Stimulated activated naive CD4-positive, alpha-beta T cell treated with Interleukin-2 at 50 U/mL for 16 hours (primary cell): ENCODE measurements around the gene MYRF.

Experiments used
- DNase-seq: peaks from one replicate; lab custom pipeline; 2025; lab: John Stamatoyannopoulos, UW

The MYRF gene

GRCh38 chr11:61776561-61777075 is 24.2 kb downstream of the MYRF start:
- peak; percentile 36 for DNase-seq

- peak; percentile 52 for DNase-seq
These were observed 25.0 kb downstream of the MYRF start for GRCh38 chr11:61777234-61778090.

DNA sequence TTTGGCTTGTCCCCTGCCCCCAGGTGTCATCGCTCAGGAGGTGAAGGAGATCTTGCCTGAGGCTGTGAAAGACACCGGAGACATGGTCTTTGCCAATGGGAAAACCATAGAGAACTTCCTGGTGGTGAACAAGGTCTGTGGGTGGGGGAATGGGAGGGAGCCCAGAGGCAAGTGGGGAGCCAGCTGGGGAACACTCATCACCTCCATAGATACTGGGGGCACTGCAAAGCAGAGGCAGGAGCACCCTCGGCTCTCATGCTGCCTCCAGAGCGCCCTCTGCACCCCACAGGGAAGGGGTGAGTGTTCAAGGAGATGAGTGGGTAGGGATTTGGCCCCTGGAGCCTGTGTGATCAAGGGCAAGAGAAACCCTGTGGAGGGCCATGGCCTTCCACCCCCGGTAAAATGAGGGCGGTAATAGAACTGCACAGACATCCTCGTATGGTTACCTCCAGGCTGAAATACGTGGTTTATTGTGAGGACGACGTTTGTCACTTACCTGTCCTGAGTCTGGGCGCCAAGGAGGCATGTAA is 26.0 kb downstream of the MYRF start:
- DNase-seq: no peak

DNA sequence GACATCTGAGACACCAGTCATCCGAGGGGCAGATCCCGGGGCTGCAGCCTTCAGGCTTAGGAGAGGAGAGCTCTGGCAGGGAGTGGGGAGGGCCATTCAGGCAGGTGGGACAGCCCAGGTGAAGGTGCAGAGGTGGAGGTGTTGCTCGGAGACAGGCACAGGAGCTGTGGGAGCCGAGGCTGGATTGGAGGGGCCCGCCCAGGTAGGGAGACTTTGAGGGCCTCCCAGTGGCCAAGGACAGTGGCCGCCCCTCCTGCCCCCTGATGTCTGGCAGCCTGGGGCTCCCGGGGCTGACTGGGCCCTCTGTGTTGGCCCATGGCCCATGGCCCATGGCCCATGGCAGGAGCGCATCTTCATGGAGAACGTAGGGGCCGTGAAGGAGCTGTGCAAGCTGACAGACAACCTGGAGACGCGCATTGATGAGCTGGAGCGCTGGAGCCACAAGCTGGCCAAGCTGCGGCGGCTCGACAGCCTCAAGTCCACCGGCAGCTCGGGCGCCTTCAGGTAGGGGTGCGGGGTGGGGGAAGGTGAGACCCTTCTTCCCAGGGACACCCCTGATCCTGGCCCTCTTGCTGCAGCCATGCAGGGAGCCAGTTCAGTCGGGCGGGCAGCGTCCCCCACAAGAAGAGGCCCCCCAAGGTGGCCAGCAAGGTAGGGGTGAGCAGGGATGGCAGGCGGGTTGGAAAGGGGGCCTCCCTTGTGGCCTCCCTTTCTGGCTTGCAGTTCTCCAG is 26.6 kb downstream of the MYRF start:
- DNase-seq: no peak

DNA sequence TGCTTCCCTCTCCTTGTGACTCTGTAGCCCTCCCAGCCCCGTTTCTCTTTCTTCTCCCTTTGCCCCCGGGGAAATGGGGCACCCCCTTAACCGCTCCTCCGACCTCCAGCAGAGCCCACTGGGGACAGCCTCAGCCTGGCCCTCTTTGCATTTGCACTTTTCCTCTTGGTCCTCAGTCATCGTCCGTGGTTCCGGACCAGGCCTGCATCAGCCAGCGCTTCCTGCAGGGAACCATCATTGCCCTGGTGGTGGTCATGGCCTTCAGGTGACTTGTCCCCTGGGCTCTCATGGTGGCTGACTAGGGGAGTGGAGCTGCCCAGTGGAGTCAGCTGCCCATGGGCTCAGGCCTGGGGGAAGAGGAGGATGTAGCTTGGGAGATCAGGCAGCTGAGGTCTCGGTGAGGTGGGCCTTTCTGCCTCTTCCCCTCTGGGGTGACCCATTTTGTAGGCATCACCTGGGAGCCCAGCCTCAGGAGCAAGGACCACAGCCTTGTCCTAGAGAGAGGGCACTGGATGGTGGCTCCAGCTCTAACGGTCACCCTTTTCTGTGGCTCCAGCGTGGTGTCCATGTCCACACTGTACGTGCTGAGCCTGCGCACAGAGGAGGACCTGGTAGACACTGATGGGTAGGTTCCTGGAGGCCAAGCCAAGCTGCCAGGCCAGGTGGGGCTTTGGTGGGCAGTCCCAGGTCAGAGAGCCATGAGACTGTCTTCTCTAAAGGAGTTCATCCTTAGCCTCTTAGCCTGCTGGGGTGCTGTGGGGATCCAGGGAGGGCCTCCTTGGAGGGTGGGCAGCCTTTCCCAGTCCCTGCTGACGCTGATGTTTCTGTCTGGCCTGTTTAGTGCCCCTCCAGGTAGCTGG is 27.5 kb downstream of the MYRF start:
- DNase-seq: no peak

DNA sequence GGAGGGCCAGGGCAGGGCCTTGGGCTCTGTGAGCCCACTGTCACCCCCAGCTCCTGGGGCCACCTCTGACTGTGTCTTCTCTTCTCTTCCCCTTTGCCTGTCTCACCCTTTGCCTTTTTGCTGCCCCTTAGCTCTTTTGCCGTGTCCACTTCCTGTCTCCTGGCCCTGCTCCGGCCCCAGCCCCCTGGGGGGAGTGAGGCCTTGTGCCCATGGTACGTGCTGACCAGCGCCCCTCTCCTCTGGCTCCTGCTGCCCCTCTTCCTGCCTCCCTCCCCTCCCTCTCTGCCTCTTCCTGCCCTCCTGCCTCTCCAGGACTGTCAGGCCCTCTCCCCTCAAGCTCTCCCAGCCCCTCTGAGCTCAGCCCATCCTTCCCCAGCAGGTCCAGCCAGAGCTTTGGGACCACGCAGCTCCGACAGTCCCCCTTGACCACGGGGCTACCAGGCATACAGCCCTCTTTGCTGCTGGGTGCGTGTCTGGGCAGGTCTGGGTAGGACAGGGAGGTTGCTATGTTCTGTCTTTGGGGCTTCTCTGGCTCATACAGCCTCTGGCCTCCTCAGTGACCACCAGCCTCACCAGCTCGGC is 28.2 kb downstream of the MYRF start:
- no peak for DNase-seq

DNA sequence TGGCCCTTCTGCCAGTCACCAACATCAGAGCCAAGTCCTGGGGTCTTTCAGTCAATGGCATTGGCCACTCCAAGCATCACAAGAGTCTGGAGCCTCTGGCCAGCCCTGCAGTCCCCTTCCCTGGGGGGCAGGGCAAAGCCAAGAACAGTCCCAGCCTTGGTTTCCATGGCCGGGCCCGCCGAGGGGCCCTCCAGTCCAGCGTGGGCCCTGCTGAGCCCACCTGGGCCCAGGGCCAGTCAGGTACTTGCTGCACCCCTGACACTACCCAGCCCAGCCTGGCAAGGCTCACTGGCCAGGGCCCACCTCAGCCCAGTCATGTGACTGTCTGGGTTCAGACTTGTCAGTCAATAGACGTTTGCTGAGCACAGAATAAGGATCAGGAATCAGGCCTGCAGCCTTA is 29.1 kb downstream of the MYRF start:
- no peak for DNase-seq

DNA sequence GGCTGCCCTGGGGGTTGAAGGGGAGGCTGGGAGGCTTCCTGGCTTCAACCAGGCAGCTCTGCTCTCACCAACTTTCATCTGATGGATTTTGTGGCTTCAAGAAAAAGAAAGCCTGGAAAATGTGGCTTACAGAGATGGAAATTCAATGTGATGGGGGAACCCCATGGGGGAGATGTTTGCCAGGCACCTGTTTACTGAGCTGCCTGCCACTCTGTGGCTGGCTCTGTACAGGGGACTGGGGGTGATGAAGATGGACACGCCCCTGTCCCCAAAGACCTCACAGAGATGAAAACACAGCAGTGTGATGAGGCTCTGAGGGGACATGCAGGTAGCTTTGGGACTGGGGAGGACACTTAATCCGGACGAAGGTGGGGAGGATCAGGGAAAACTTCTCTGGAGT is 29.9 kb downstream of the MYRF start:
- no peak for DNase-seq

- no peak for DNase-seq
These were observed 30.4 kb downstream of the MYRF start for GRCh38 chr11:61782841-61783240.

DNA sequence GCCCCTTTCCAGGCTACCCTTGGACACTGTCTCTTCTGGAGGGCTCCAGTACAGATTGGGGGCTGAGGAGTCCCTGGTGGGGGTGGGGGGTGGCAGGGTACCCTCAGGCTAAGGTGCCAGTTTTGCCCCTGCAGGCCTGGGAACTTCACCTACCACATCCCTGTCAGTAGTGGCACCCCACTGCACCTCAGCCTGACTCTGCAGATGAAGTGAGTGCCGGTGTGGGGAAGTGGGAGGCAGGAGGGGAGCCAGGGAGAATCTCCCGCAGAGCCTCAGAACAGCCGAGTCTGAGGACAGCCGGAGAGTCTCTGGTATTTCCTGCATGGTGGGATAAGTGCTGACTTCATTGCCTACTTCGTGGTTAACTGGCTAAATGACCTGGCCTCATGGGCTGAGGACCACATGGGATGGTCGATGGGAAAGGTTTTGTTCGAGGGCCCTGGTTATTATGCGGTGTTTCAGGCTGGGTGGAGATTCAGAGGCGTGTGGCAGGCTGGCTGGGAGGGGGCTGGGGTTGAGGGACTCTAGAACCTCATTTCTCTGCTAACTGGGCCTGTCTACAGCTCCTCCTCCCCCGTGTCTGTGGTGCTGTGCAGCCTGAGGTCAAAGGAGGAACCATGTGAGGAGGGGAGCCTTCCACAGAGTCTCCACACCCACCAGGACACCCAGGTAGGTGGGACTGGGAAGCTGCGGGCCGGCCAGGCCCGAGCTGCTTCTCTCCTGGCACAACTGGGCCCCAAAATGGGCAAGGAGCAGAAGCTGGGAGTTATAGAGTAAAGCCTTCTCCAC is 31.5 kb downstream of the MYRF start:
- DNase-seq: no peak

- DNase-seq: no peak
These were observed 32.0 kb downstream of the MYRF start for GRCh38 chr11:61784506-61784805.

GRCh38 chr11:61785837-61786402 is 33.5 kb downstream of the MYRF start:
- no peak for DNase-seq

GRCh38 chr11:61787928-61788491 is 35.6 kb downstream of the MYRF start:
- no peak for DNase-seq

DNA sequence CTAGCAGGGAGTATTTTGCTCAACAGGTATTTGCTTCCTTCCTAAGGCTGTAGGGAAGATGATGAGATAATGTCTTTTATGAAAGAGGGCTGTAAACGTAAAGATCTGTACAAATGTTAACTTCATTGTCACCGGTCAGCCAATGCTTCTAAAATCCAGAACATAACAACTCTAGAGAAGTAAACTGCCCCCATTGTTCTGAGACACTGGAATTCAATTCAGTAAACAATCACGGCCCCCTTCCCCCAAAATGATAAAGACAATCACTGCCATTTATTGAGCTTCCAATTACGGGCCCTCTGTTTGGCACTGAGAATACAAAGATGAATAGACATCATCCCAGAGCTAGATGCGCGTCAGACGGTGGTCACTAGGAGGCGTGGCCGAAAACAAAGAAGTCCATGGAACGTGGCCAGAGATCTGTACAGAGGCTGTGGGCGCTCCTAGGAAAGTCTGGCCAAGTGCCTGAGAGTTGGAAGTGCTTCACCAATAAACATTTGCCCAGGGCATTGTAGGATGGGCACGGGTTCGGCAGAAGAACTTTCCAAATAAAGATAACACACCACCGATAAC is 39.4 kb downstream of the MYRF start:
- DNase-seq: peak; percentile 42

DNA sequence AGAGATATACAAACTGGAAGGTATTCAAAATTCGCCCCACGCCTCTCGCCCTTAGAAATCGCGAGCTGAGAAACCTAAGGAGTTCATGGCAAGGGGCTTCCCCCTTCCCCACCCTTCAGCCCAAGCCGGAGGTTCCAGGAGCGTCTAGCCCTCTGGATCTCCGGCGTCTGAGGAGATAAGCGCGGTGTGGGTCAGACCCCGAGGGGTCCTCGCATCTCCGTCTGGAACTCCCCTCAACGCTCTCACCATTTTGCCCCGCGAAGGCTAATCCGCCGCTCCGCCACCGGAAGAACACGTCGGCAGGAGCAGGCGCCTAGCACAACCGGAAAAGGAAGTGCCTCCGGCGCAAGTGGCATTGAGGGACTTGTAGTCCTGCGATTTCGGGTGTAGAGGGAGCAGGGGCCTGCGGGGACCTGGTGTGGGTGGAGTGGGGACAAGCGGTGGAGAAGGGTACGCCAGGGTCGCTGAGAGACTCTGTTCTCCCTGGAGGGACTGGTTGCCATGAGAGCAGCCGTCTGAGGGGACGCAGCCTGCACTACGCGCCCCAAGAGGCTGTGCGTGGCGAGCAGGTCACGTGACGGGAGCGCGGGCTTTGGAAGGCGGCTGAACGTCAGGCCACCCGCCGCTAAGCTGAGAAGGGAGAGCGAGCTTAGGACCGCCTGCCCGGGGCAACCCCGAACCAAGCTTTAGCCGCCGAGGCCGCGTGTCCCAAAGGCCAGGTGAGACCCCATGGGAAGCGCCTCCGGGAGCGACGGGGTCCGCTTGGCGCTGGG is 40.1 kb downstream of the MYRF start, which contains the start of the genes FEN1 and TMEM258:
FEN1 (plus strand) TSS at position 602 of the 773 bp plus-strand sequence. CDS start 2,451 bp downstream, outside the sequence.
TMEM258 (minus strand) TSS at position 290 of the 773 bp plus-strand sequence; CDS start at position 249, 41 bp downstream.
- DNase-seq: peak; percentile 89

DNA sequence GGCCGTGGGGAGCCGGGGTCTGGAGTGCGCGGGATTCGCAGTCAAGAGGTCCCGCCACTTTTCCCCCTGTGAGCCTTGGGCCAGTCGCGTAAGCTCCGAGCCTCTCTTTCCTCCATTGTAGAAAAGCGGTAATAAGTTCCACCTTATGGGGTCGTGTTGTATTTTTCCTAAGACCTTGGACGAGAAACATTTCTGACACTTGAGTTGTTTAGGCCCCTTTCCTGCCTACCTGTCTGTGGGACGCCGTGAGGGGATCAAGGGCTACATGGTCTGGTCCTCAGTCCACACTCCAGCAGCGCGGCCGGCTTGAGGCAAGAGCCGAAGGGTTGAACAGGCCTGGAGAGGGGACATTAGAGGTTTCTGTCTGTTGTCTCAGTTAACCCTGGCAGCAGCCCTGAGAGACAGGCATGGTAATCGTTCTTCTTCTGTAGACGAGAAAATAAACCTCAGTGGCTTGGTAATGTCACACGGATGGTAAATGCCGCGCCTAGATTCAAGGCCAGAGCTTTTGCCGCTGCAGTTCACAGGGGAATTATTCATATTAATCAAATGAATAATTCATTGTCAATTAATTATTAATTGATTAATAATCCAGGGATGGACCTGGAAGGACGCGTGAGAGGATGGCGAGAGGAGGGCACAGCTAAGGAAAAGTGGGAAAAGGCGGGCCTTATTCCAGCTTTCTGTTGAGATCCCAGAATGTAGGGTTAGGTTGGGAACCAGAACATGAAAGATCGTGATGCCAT is 40.8 kb downstream of the MYRF start:
- no peak for DNase-seq

GRCh38 chr11:61793829-61794204 is 41.4 kb downstream of the MYRF start:
- no peak for DNase-seq

DNA sequence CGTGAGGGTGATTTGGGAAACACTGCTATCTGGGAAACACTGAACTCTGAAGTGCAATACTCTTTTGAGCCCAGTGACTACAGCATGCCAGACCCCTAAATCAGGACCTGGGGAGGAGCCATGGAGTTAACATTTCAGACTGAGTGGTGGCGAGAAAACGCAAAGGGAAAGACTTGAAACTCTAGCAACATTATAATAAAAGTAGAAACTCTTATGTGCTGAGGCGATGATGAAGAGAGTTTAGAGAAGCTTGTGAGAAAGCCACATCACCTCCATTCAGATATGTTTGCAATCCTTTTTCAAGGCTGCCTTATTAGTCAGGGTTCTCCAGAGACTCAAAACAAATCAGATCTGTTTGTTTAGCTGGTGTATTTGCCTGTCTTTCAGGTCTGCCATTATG is 42.1 kb downstream of the MYRF start:
- DNase-seq: no peak
